GM15510 (cell line): Measurements from ENCODE around the gene LRRC14B.

Experiments used
- POLR2A ChIP-seq: IDR thresholded peaks from 3 replicates; pipeline ENCODE4 v1.6.1; 2011; ENCODE audit warnings: borderline replicate concordance; ENCODE audit not compliant: insufficient read length; ENCODE audit errors: extremely low read depth

LRRC14B gene

DNA sequence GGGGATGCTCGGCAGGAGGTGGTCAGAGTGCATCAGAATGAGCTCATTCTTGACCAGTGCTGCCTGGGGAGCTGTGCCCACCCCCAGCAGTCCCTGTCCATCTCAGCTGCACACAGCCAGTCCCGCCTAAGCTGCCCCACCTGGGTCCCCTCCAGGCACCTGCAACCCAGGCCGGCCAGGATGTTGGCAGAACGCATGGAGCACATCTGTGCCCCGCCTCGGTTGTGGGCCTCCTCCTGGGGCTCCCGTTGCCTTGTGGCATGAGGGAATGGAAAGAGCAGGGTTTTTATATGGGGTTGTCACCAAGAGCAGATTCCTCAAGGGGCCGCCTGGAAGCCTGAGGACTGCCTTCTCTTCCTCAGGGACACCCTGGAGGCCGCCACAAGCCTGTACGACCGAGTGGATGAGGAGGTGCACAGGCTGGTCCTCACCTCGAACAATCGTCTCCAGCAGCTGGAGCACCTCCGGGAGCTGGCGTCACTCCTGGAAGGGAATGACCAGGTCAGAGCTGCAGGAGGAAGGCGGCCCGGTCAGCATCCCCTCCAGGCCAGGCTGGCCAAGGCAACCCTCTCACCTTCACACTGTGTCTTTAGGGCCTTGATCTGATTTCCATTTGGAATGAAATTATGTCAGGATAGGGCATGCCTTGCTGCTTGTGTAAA is 34.8 kb upstream of the LRRC14B start:
- TF ChIP-seq POLR2A = no peak

GRCh38 chr5:157126-157715 is 34.1 kb upstream of the LRRC14B start:
- TF ChIP-seq POLR2A = no peak

GRCh38 chr5:157801-158200 is 33.5 kb upstream of the LRRC14B start:
- no peak for TF ChIP-seq POLR2A

DNA sequence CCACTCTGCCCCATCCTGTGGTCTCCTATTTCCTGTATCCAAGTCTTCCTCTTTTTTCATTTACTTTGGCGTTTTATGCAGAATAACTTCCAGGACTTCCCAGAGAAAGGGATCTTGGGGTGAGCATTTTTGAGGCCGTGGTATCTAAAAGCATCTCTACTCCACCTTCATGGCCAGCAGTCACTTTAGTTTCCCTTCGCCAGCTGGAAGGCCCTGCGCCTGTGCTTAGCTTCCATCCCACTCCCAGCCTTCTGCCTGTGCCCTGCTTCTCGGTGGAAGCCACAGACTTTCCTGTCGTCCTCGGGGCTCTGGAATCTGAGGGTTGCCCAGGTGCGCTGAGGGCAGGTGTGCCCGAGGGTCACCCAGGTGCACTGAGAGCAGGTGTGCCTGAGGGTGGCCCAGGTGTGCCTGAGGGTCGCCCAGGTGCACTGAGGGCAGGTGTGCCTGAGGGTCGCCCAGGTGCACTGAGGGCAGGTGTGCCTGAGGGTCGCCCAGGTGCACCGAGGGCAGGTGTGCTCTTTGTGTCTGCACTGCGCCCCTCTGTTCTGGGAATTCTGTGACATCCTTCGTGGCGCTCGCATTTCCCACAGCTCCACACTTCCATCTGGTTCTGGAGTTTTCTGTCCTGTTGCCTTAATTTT is 32.4 kb upstream of the LRRC14B start:
- TF ChIP-seq POLR2A = no peak

GRCh38 chr5:159448-160172 is 31.7 kb upstream of the LRRC14B start:
- no peak for TF ChIP-seq POLR2A

- TF ChIP-seq POLR2A = no peak
Observed at GRCh38 chr5:160173-160510, 31.2 kb upstream of the LRRC14B start.

GRCh38 chr5:160921-161802 is 30.1 kb upstream of the LRRC14B start:
- TF ChIP-seq POLR2A = no peak

GRCh38 chr5:161803-162110 is 29.5 kb upstream of the LRRC14B start:
- no peak for TF ChIP-seq POLR2A

GRCh38 chr5:162190-162564 is 29.1 kb upstream of the LRRC14B start:
- no peak for TF ChIP-seq POLR2A

DNA sequence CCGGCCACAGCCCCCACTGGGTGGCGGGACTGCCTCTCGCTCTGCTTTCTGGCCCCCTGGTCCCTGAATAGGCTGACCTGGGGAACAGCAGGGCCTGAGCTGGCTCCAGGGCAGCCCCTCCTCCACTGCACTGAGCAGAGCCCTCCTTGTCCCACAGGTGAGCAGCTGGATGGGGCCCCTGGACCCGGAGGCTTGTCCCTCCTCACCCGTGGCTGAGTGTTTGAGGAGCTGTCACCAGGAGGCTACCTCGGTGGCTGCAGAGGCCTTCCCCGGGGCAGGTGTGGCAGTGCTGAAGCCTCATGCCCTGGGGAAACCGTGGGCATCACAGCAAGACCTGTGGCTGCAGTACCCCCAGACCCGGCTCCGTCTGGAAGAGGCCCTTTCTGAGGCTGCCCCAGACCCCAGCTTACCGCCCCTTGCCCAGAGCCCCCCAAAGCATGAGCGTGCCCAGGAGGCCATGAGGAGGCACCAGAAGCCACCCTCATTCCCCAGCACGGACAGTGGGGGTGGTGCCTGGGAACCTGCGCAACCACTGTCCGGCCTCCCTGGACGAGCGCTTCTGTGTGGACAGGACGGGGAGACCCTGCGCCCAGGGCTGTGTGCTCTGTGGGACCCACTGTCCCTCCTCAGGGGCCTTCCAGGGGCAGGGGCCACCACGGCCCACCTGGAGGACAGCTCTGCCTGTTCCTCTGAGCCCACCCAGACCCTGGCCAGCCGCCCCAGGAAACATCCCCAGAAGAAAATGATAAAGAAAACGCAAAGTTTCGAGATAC is 28.5 kb upstream of the LRRC14B start:
- no peak for TF ChIP-seq POLR2A

GRCh38 chr5:163338-163620 is 28.0 kb upstream of the LRRC14B start:
- no peak for TF ChIP-seq POLR2A

DNA sequence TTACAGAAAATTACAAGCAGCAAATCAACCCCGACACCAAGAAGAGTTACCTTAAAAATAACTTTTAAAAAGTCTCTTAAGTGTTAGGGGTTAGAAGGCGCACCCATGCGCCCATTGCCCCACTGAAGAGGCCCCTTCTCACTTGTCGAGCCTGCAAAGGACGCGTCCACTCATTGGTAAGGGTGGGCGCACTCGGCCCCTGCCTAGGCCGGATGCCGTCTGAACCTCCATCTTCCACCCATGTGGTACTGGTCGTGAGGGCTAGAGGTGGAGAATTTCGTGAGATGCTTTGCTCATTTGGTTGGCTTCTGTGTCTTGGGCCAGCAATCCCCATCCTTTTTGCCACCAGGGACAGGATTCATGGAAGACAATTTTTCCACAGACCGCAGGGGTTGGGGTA is 27.5 kb upstream of the LRRC14B start:
- no peak for TF ChIP-seq POLR2A

DNA sequence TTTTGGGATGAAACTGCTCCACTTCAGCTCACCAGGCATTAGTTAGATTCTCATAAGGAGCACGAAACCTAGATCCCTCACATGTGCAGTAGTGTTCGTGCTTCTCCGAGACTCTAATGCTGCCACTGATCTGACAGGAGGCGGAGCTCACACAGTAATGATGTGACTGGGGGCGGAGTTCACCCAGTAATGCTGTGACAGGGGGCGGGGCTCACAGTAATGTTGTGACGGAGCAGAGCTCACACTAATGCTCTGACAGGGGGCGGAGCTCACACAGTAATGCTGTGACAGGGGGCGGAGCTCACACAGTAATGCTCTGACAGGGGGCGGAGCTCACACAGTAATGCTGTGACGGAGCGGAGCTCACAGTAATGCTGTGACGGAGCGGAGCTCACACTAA is 27.1 kb upstream of the LRRC14B start:
- TF ChIP-seq POLR2A = no peak
